ENCODE measurements around the gene ANTXR1. TPM values are rescaled to one million over a fixed set of nuclear protein-coding genes. Genes with fewer than 3 reads are reported as not detected.

ANTXR1 gene
- total RNA-seq, 1 experiment from 2014 or later, result 37.3 TPM

GRCh38 chr2:69191634-69192033 lies 178.7 kb downstream of the ANTXR1 start:
- H3K27ac Mint-ChIP-seq, result no peak overlapping the region
- H3K4me1 Mint-ChIP-seq, result peaks cover 21 to 26% of the 10 kb centered on the region in 2 experiments
- H2AFZ ChIP-seq (ENCODE audit: low read length), result no peak overlapping the region
- no peak overlapping the region for H2BK20ac ChIP-seq (ENCODE audit: low read depth, low read length, poor library complexity, severe bottlenecking)
- H2BK12ac ChIP-seq (ENCODE audit: insufficient read length, low read depth, low read length), result no peak overlapping the region
- H4K20me1 ChIP-seq (ENCODE audit: control insufficient read depth, insufficient read depth, insufficient read length), result no peaks in the 10 kb centered on the region
- no peak overlapping the region for H2AK5ac ChIP-seq (ENCODE audit: insufficient read length, low read length)
- H3K9me3 Mint-ChIP-seq, result no peaks in the 10 kb centered on the region
- no peaks in the 10 kb centered on the region for H3K79me1 ChIP-seq (ENCODE audit: insufficient read depth, low read depth, low read length, poor library complexity, severe bottlenecking)
- H4K5ac ChIP-seq (ENCODE audit: insufficient read length, low read depth, low read length), result no peak overlapping the region
- H3K9ac ChIP-seq (ENCODE audit: extremely low read depth, insufficient read length, low read length), result no peak overlapping the region
- H3K4ac ChIP-seq (ENCODE audit: low read depth, low read length), result no peak overlapping the region
- H3K4me3 Mint-ChIP-seq, result no peak overlapping the region
- WGBS (ENCODE audit: extremely low coverage, insufficient read length, low lambda C conversion rate), result no CpG with 5 or more reads among the region's 1 CpG
- no peak for DNase-seq
- no peaks in the 10 kb centered on the region for H3K79me2 ChIP-seq (ENCODE audit: insufficient read depth, low read length)
- no peak overlapping the region for H3K23ac ChIP-seq (ENCODE audit: insufficient read length, low read depth, low read length)
- H3K27me3 ChIP-seq (ENCODE audit: insufficient read depth, low read length), result no peaks in the 10 kb centered on the region
- no peak overlapping the region for H2BK120ac ChIP-seq (ENCODE audit: low read depth, low read length, poor library complexity, severe bottlenecking)
- H3K9me3 ChIP-seq (ENCODE audit: control insufficient read depth, low read depth, low read length), result no peaks in the 10 kb centered on the region
- H2BK15ac ChIP-seq (ENCODE audit: low read depth, low read length), result no peak overlapping the region
- no peak overlapping the region for H3K27ac ChIP-seq (ENCODE audit: insufficient read length, low read depth, low read length)
- no peak overlapping the region for H3K14ac ChIP-seq (ENCODE audit: insufficient read depth, low read length)
- H3K4me2 ChIP-seq (ENCODE audit: insufficient read depth, insufficient read length, low read length), result no peak overlapping the region
- TF ChIP-seq CTCF (conservative IDR thresholded peaks at IDR 0.05), result no peak
- H3T11ph ChIP-seq (ENCODE audit: low read length), result no peak overlapping the region
- no peak overlapping the region for H3K56ac ChIP-seq (ENCODE audit: insufficient read length, low read depth, low read length)
- H3K18ac ChIP-seq (ENCODE audit: insufficient read length, low read depth, low read length), result no peak overlapping the region
- no peak overlapping the region for H4K8ac ChIP-seq (replicated peaks; ENCODE audit: insufficient read length, low read depth, low read length)
- H2BK5ac ChIP-seq (ENCODE audit: insufficient read length, low read length), result no peak overlapping the region
- H3K23me2 ChIP-seq (ENCODE audit: insufficient read length, low read depth, low read length, poor library complexity, severe bottlenecking), result no peaks in the 10 kb centered on the region
- H3K36me3 Mint-ChIP-seq (ENCODE audit: insufficient read depth in 1 of 3, low read depth in 3 of 3), result peaks cover 10 to 18% (median 12%) of the 10 kb centered on the region in 3 experiments; a peak in 6 of 7 replicates
- no peaks in the 10 kb centered on the region for H3K27me3 Mint-ChIP-seq (ENCODE audit: low read depth)
- no peak overlapping the region for H4K91ac ChIP-seq (ENCODE audit: insufficient read length, low read depth, low read length)
- H3K4me1 ChIP-seq (ENCODE audit: insufficient read depth, low read length), result no peaks in the 10 kb centered on the region; the same call in 1 of the 2 replicates
